HCT116 (cell line): ENCODE results near the gene AKAP13. TPM values are rescaled to one million over a fixed set of nuclear protein-coding genes. Genes with fewer than 3 reads are reported as not detected.

Source experiments
- ATAC-seq: fragments of 200-7000 bp; cut with Tn5 transposase; 2 replicates; pipeline ENCODE4 v1.9.1; 2020; ENCODE audit warnings: mild to moderate bottlenecking, moderate library complexity
- BruUV-seq: library from RNA; stranded (reverse); fragments of 400-500 nt; replicated peaks from 2 replicates; lab custom pipeline; 2021; lab: Mats Ljungman, UMichigan
- CTCF ChIA-PET: fragments of 300-600 bp; sonication (Branson Sonifier 250); formaldehyde crosslinking; loops from one replicate; lab custom pipeline; 2021; ENCODE audit warnings: antibody characterized with exemption; lab: Charles Lee
- POLR2A ChIA-PET: fragments of 300-600, 350-600 bp; sonication (Branson Sonifier 250); formaldehyde crosslinking; loops from one replicate; lab custom pipeline; 2021; ENCODE audit warnings: antibody characterized with exemption; lab: Charles Lee
- RAD21 ChIA-PET, 2 experiments: fragments of 300-600 bp; sonication (Branson Sonifier 250); formaldehyde crosslinking; loops; one replicate each; lab custom pipeline; 2023; ENCODE audit warnings: low total read pairs in 2 of 2; ENCODE audit not compliant: uncharacterized antibody in 2 of 2, unreplicated experiment in 2 of 2, low non-redundant PET in 1 of 2; lab: Charles Lee
- DNase-seq: peaks from one replicate; pipeline ENCODE4 v3.0.0-alpha.2; 2010; ENCODE audit warnings: low read depth, low spot score
- H2AFZ ChIP-seq: fragments of 200-600 bp; shearing (Covaris generic), sonication (generic); 2 replicates; pipeline ENCODE4 v1.6.1; 2017; ENCODE audit warnings: low read depth, mixed run types, mixed read lengths, antibody characterized with exemption, low read length; ENCODE audit not compliant: poor library complexity, severe bottlenecking
- H3K27ac ChIP-seq: 2 replicates; pipeline ENCODE4 v1.5.1; 2012; ENCODE audit warnings: low read depth, low read length
- H3K27me3 ChIP-seq: fragments of 200-600 bp; sonication (generic); 2 replicates; pipeline ENCODE4 v1.6.1; 2016; ENCODE audit warnings: mixed run types, low read length, mixed read lengths; ENCODE audit not compliant: insufficient read depth
- H3K36me3 ChIP-seq, 2 experiments: fragments of 200-500 bp in 1 of 2; fragments of 200-600 bp in 1 of 2; sonication (Bioruptor generic) in 1 of 2; sonication (generic) in 1 of 2; 2 replicates each; pipeline versions ENCODE4 v1.5.1 to v1.6.1; 2014 to 2016; ENCODE audit warnings: low read length in 2 of 2, inconsistent platforms in 1 of 2, mixed read lengths in 1 of 2, mixed run types in 1 of 2; ENCODE audit not compliant: insufficient read depth in 2 of 2, control insufficient read depth in 1 of 2
- H3K4me1 ChIP-seq, 2 experiments: fragments of 200-600 bp in 1 of 2; sonication (generic) in 1 of 2; 2 replicates each; pipeline versions ENCODE4 v1.5.1 to v1.6.1; 2012 to 2017; ENCODE audit warnings: low read length in 2 of 2, inconsistent platforms in 1 of 2, mild to moderate bottlenecking in 1 of 2, mixed read lengths in 1 of 2, mixed run types in 1 of 2, moderate library complexity in 1 of 2; ENCODE audit not compliant: insufficient read depth in 2 of 2, control insufficient read depth in 1 of 2
- H3K4me2 ChIP-seq: fragments of 200-600 bp; sonication (generic); 2 replicates; pipeline ENCODE4 v1.6.1; 2017; ENCODE audit warnings: mixed run types, low read length, mixed read lengths
- H3K4me3 ChIP-seq, 2 experiments: fragments of 200-600 bp in 1 of 2; sonication (generic) in 1 of 2; replicated peaks in 1 of 2; 2 replicates each; pipeline ENCODE4 v1.5.1; 2011 to 2016; ENCODE audit warnings: low read length in 2 of 2, control low read depth in 1 of 2, low read depth in 1 of 2, mild to moderate bottlenecking in 1 of 2, mixed read lengths in 1 of 2, mixed run types in 1 of 2
- H3K79me2 ChIP-seq: fragments of 200-600 bp; sonication (generic); 2 replicates; pipeline ENCODE4 v1.6.1; 2017; ENCODE audit warnings: mild to moderate bottlenecking, mixed run types, low read length, moderate library complexity, mixed read lengths; ENCODE audit not compliant: insufficient read depth
- H3K9ac ChIP-seq: fragments of 200-600 bp; sonication (generic); 2 replicates; pipeline ENCODE4 v1.6.1; 2016; ENCODE audit warnings: low read length, mixed read lengths
- H3K9me2 ChIP-seq: fragments of 200-600 bp; sonication (generic), shearing (Covaris generic); 2 replicates; pipeline ENCODE4 v1.6.1; 2017; ENCODE audit warnings: mixed run types, mild to moderate bottlenecking, moderate library complexity; ENCODE audit not compliant: insufficient read depth
- H3K9me3 ChIP-seq, 2 experiments: fragments of 200-500 bp in 1 of 2; fragments of 200-600 bp in 1 of 2; sonication (Bioruptor generic) in 1 of 2; sonication (generic) in 1 of 2; 2 replicates each; pipeline ENCODE4 v1.6.1; 2014 to 2017; ENCODE audit warnings: low read length in 2 of 2, mixed read lengths in 2 of 2, inconsistent platforms in 1 of 2, low read depth in 1 of 2, mild to moderate bottlenecking in 1 of 2, mixed run types in 1 of 2, moderate library complexity in 1 of 2; ENCODE audit not compliant: control insufficient read depth in 1 of 2, insufficient read depth in 1 of 2
- H4K20me1 ChIP-seq: fragments of 200-600 bp; sonication (generic), shearing (Covaris generic); 2 replicates; pipeline ENCODE4 v1.6.1; 2017; ENCODE audit warnings: mixed run types, mild to moderate bottlenecking, moderate library complexity; ENCODE audit not compliant: insufficient read depth
- CEBPB ChIP-seq: IDR thresholded peaks from 2 replicates; pipeline ENCODE4 v1.6.1; 2012; ENCODE audit warnings: low read depth
- CTCF ChIP-seq, 3 experiments: fragments of 200-600 bp in 1 of 3; sonication (generic) in 1 of 3; IDR thresholded peaks in 2 of 3; conservative IDR thresholded peaks in 1 of 3; 2 replicates each; pipeline ENCODE4 v1.5.1; 2012 to 2017; ENCODE audit warnings: low read depth in 2 of 3, low read length in 2 of 3, antibody characterized with exemption in 1 of 3, borderline replicate concordance in 1 of 3, control low read depth in 1 of 3, mild to moderate bottlenecking in 1 of 3, mixed read lengths in 1 of 3, mixed run types in 1 of 3, moderate library complexity in 1 of 3; ENCODE audit not compliant: insufficient read depth in 1 of 3
- EGR1 ChIP-seq: IDR thresholded peaks from 2 replicates; pipeline ENCODE4 v1.6.1; 2012; ENCODE audit warnings: low read depth
- FOSL1 ChIP-seq: IDR thresholded peaks from 2 replicates; pipeline ENCODE4 v1.6.1; 2012; ENCODE audit warnings: low read depth
- JUND ChIP-seq: IDR thresholded peaks from 2 replicates; pipeline ENCODE4 v1.6.1; 2012
- SP1 ChIP-seq: IDR thresholded peaks from 2 replicates; pipeline ENCODE4 v1.6.1; 2012; ENCODE audit warnings: low read depth
- SRF ChIP-seq: IDR thresholded peaks from 2 replicates; pipeline ENCODE4 v1.6.1; 2012; ENCODE audit warnings: low read depth
- YY1 ChIP-seq: IDR thresholded peaks from 2 replicates; pipeline ENCODE4 v1.6.1; 2011; ENCODE audit warnings: low read length, low read depth, moderate library complexity, mild to moderate bottlenecking; ENCODE audit not compliant: insufficient replicate concordance; ENCODE audit errors: extremely low read depth
- intact Hi-C: fragments of 100-400 bp; cut with micrococcal nuclease; formaldehyde crosslinking; loops from 2 replicates; pipeline ENCODE4 v1.10.0; 2022
- total RNA-seq: library from RNA; stranded (reverse); gene quantifications from one replicate; pipeline ENCODE4 v1.2.1, GENCODE V29; 2021; ENCODE audit not compliant: unreplicated experiment

AKAP13 gene
- total RNA-seq, 1 experiment from 2014 or later = 43.1 TPM

- TF ChIP-seq CTCF (IDR thresholded peaks at IDR 0.05 in 2 of 3, conservative IDR thresholded peaks at IDR 0.05 in 1 of 3; ENCODE audit: borderline replicate concordance in 1 of 3, insufficient read depth in 1 of 3, low read depth in 2 of 3, low read length in 2 of 3) = no peak
- no peak for TF ChIP-seq EGR1
- no peak; the same call in 1 of the 2 replicates for TF ChIP-seq JUND
- no peak for TF ChIP-seq YY1
- no peak for TF ChIP-seq CEBPB
These were observed 27.9 kb downstream of the AKAP13 start (continued) for GRCh38 chr15:85408270-85408746.

- Histone ChIP-seq H4K20me1 (no peaks in the 10 kb centered on the region), H3K4me2 (peak overlapping the region; percentile 69), H3K4me1 (peaks cover 42 to 69% of the 10 kb centered on the region in 2 experiments), H2AFZ (no peak overlapping the region), H3K4me3 (peak overlapping the region in 1 of 2 experiments; percentile 4; a peak in 1 of 4 replicates), H3K9me3 (no peaks in the 10 kb centered on the region), H3K27ac (no peak overlapping the region; the same call in 1 of the 2 replicates)
- ATAC-seq (no peak), DNase-seq (no peak)
- intact Hi-C loops = no loop called here
- ChIA-PET POLR2A (interaction anchor here (2.1 kb wide), 1 partner anchor 9 kb away, joined by 10 read pairs; no protein-coding TSS in a partner anchor), CTCF (interaction anchor here (1.3 to 3.6 kb wide), 3 partner anchors 11 to 115 kb away, joined by 3 to 33 read pairs (median 27); no protein-coding TSS in a partner anchor), RAD21 (interaction anchor here in 1 of 2 experiments (3.4 kb wide), 1 partner anchor 81 kb away, joined by 14 read pairs; no protein-coding TSS in a partner anchor)
- TF ChIP-seq SRF (no peak), SP1 (0 out of 2 replicates have a peak, but pooled peaks have one; percentile 8), FOSL1 (peak; percentile 44; the same call in 1 of the 2 replicates)
- TF ChIP-seq, all 23 proteins: peak for 2
- H3K36me3 ChIP-seq = no peaks in the 10 kb centered on the region
- H3K9ac ChIP-seq = peak overlapping the region; percentile 23
- H3K27me3 ChIP-seq = no peaks in the 10 kb centered on the region
- peaks cover 87% of the 10 kb centered on the region for H3K79me2 ChIP-seq
- H3K9me2 ChIP-seq = no peaks in the 10 kb centered on the region
- BruUV-seq = no TSS peak
These were observed 31.7 kb downstream of the AKAP13 start for GRCh38 chr15:85412066-85412465.
